ENCODE results near the gene PRR33.
"Not testable (repeated sequence)": the region's sequence is repeated elsewhere in the genome, so short reads cannot be mapped to it uniquely, and the experiment has no call there.

PRR33 gene

DNA sequence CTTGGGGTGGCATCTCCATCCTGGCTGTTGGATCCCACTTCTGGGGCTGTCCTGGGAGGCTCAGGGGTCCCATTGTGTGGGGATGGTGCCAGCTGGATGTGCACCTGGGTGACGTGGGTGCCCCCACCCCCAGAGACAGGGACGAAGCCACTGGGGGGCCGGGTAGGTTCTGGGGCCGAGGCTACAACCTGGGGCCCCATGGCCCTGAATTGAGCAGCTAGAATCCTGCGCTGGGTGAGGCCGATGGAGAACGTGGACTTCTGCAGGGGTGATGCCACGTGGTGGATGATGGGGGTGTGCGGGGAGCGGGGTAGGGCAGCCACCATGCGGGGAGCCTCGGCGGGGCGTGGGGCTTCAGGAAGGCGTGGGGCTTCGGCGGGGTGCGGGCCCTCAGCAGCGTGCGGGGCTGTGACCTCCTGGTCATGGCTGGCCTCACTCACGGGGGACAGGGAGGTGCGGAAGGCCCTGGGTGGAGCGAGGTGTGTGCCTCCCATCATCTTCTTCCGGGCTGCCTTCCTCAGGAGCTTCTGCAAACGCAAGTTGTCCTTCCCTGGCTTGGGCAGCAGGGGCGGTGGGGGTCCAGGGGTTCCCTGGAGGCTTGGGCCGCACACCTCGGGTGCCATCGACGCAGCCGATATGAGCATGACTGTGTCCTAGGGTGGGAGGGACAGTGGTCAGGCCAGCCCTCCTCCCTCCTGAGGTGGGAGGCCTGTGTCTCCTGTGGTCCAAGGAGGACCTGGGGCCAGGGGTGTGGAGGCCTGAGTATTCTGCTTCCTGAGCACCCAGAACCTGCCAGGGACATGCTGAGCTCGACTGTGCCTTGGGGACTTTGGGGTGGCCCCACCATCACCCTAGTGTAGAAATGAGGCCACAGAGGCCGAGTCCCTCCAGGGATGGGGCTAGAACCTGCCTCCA is 1.5 kb downstream of the PRR33 start:
- no peak for DNase-seq (ENCODE audit: low read depth in 4 of 4, low spot score in 1 of 4)

DNA sequence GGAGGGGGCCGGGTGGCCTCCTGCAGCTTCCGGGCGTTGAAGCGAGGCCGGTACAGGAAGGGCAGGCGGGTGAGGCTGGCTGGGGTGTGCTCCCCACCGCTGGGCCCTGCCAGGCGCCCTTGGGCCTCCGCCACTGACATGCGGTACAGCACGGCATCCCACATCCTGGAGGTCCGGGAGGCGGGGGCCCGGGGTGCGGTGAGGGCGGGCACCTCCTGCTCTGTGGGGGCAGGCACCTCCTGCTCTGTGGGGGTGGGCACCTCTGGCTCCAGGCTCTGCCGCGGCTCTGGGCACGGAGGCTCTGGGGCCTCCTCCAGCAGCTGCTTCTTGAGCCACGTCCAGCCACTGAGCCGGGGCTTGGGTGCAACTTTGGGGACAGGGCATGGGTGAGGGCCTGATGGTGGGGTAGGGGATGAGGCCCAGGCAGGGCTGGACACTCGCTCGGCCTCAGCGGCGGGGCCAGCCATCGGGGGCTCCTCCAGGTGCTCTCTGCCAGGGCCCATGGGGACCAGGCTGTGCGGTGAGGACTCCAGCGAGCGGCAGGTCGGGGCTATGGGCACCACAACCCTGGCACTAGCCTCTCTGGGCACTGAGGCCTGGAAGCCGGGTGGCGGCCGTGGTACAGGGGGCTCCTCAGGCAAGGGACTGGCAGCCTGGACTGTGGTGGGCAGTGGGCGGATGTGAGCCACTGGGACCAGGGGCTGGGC is 2.3 kb downstream of the PRR33 start:
- peak; percentile 18 to 67 (median 37) for DNase-seq (ENCODE audit: low read depth in 4 of 4, low spot score in 1 of 4)

DNA sequence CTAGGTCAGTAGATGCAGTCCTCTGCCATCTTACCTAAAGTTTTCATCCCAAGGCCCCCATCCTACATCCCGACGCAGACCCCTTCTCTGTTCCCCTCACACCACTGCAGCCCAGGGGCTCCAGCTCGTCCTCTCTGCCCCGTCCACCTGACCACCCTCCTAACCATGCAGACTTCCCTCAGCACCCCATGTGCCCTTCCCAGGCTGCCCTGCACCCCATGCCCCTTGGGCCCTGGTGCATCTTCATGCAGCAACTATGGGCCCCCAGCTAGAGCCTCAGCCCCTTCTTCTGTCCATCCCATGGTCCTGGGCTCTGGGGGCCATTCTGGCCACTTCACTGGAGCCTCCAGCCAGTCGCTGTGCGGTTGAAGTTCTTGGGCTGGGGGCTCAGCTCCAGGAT is 2.9 kb downstream of the PRR33 start:
- no peak for DNase-seq (ENCODE audit: low read depth in 4 of 4, low spot score in 1 of 4)

DNA sequence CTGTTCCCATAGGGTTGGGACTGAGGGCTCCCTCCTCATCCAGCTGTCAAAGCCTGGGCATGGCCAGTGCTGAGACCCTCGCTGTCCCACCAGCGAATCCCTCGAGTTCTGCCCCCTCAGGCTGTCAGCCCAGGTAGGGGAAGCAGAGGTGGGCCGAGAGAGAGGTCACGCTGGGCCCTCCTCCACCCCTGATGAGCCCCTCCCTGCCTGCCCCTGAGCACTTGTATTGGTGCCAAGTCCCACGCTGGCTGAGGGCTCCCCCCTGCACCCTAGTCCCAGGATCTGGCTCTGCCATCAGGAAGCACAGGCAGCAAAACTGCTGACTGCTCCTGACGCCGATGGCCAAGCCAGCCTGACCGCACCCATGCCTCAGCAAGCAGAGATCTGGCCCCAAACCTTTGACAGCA is 3.3 kb downstream of the PRR33 start:
- DNase-seq (ENCODE audit: low read depth in 4 of 4, low spot score in 1 of 4): no peak

DNA sequence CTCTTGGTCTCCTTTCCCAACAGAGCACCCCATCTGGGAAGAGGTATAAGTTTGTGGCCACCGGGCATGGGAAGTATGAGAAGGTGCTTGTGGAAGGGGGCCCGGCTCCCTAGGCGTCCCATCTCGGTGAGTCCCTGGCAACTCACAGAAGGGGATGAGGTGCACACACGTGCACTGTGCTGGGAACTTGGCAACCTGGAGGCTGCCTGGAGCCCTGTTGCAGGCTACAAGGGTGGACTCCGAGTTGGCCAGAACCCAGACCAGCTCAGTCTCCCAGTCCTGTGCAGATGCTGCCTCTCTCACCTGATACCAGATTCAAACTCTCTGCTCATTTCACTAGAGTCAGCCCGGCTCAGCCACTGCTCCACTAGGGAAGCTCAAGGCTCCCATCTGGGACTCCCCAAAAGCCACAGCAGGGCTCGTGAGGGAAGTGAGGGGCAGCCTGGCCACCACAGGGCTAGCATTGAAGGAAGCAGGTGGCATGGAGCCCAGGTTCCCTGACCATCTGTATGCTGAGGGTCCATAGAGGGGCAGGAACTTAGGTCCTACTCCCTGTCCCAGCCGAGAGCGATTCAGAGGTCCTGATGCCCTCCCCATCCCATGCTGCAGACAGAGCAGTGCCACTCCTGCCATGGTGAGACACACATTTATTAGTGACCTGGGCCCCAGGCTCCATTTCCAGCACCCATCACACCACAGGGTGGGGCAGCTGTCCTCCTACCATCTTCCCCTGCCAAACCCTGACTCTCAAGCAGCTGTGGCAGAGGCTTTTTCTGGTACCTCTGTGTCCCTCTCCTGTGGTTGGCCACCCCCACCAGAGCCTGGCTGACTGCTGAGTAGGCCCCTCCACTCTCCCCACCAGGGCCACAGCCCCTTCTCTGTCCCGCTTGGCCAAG is 4.0 kb downstream of the PRR33 start:
- DNase-seq (ENCODE audit: low read depth in 4 of 4, low spot score in 1 of 4): no peak

DNA sequence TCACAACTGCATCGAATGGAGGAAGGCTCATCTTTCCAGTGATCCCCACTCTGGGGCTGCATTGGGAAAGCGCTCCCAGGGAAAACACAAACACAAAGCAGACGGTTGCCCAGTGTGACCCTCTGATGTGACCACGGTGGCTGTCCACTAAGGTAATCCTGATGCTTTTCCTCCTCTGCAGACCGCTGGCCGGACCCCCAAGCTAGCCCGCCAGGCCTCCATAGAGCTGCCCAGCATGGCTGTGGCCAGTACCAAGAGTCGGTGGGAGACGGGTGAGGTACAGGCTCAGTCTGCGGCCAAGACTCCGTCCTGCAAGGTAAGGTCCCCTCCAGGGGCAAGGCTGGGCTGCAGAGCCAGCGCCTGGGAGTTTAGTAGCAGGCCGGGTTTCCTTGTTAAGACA is 5.1 kb downstream of the PRR33 start:
- not testable (repeated sequence) for DNase-seq (ENCODE audit: low read depth in 4 of 4, low spot score in 1 of 4)

DNA sequence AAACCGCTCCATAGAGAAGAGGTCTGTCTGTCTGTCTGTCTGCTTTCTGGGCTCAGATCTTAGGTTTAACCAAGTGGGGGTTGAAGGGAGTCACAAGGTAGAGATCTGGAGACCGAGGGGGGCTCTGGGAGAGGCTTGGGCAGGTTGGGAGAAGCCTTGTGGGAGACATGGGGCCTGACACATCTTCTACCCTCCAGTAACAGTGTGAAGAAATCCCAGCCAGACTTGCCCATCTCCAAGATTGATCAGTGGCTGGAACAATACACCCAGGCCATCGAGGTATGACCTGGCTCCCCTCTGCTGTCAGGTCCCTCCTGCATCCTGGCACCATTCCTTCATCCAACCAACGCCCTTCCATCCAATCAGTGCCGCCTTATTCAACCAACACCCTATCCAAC is 7.4 kb downstream of the PRR33 start:
- no peak for DNase-seq (ENCODE audit: low read depth in 4 of 4, low spot score in 1 of 4)

DNA sequence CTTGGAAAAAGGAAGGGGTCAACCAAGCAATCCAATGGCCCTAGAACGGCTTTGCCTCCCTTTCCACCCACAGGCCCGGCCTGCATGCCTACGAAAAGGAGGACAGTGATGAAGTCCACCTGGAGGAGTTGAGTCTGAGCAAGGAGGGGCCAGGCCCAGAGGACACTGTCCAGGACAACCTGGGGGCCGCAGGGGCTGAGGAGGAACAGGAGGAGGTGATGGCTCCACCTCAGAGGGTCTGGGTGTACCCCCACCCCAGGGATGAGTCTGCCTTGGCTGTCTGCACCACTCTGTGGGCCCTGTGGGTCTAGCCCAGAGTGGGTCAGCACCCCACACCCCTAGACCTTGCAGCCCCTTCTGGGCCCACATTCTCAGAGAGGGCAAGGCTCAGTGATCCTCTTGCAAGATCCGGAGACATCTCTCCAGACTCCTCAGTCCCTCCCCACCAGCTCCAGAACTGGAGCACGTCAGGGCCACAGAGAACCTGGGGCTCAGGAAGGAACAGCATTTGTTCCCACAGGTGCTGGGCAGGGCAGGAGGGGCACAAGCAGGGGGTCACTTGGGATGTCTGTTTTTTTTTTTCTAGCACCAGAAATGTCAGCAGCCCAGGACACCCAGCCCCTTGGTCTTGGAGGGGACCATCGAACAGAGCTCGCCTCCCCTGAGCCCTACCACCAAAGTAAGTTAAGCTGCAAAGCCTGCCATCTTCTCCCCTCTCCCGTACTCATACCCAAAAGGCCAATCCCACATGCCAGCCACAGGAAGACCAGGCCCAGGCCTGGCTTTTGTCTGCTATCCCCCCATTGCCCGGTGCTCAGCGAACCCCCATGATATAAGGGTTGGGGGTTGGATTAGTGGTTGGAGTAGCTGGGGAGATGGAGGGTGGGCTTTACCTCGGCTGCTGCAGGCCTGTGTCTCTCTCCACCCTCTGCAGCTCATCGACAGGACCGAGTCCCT is 8.1 kb downstream of the PRR33 start:
- no peak for DNase-seq (ENCODE audit: low read depth in 4 of 4, low spot score in 1 of 4)

DNA sequence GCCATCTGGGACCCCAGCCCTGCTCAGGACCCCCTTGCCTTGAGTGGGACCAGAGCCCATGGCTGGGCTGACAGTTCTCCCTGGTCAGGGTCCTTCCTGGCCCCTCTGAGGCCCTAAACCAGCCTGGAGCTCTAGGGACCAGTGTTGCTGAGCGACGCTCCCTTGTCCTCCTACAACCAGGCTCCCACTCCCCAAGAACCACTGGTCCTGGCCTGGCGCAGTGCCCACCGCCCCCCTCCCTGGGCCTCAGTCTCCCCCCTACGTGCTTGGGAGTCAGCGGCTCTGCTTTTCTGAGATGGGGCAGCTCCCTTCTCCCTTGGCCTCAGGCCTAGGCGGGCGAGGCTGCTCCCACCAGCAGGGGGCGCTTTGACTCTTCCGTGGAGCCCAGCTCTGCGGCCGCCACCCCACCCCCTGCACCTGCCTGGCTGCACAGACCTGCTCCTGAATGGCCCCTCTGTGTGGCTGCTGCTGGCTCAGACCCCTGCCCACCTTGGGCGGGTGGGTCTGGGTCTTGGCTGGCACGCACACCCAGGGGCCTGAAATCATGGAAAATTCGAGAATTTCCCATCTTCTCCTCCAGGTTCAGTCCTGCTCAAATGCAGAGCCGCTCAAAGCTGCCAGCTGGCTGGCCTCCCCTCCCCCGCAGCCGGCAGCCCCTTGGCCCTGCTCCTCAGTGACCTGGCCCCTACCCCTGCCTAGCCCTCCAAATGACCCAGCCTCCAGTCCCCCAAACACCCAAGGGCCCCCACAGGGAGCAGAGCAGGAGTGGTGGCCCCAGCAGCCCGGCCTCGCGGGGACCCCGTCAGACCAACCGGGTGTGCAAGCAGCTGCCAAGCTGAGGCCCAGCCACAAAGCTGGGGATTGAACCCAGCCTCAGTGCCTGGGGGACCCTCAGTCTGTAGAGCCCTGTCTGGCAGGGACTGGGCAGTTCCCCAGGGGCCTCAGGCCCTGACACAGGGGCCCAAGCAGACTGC is 9.1 kb downstream of the PRR33 start:
- DNase-seq (ENCODE audit: low read depth in 4 of 4, low spot score in 1 of 4): peak; percentile 73 to 80 (median 76)

DNA sequence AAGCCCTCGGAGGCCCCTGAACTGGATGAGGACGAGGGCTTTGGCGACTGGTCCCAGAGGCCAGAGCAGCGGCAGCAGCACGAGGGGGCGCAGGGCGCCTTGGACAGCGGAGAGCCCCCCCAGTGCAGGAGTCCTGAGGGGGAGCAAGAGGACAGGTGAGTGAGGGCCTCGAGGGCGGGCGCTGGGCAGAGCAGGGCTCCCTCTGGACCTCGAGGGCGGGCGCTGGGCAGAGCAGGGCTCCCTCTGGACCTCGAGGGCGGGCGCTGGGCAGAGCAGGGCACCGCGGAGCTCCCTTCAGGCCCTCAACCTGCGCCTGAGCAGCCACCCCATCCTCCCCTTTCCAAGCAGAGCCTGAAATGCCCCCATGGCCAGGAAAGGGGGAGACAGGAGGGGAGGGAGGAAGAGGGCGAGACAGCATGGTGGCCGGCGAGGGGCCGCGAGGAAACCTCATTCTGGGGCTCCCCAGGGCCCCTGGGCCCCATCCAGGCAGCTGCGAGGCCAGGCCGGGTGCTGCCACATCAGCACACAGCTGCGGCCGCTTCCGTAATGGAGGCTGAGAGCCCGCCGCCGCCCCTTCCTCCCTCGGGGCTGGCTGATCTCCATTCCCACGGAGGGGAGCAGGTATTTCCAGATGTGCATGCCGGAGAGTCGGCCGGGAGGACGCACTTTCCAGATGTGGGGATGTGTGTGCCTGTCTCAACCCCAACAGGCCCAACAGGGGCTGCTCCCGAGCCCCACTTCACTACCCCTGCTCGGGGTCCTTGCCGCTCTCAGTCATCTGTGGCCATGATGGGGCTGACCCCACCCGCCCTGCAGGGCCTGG is 10.0 kb downstream of the PRR33 start:
- no peak for DNase-seq (ENCODE audit: low read depth in 4 of 4, low spot score in 1 of 4)

DNA sequence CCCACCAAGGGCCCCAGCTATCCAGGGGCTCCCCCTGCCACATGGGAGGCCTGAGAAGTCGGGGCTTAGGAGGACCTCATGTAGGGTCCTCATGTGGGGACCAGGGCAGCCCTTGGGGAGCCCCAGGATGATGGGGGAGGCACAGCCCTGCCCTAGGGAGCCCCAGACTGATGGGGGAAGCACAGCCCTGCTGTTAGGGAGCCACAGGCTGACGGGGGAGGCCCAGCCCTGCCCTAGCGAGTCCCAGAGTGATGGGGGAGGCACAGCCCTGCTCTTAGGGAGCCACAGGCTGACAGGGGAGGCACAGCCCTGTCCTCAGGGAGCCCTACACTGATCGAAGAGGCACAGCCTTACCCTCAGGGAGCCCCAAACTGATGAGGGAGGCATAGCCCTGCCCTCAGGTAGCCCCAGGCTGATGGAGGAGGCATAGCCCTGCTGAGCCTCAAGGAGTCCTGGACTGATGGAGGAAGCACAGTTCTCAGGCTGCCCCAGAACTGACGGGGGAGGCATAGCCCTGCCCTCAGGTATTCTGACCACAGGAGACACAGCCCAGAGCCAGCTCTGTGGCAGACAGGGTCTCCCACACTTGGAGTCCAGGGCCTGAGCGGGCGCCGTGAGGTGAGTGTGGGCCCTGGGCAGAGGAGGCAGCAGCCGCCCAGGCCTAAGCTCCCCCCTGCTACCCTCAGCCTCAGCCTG is 10.8 kb downstream of the PRR33 start:
- DNase-seq (ENCODE audit: low read depth in 4 of 4, low spot score in 1 of 4): no peak

DNA sequence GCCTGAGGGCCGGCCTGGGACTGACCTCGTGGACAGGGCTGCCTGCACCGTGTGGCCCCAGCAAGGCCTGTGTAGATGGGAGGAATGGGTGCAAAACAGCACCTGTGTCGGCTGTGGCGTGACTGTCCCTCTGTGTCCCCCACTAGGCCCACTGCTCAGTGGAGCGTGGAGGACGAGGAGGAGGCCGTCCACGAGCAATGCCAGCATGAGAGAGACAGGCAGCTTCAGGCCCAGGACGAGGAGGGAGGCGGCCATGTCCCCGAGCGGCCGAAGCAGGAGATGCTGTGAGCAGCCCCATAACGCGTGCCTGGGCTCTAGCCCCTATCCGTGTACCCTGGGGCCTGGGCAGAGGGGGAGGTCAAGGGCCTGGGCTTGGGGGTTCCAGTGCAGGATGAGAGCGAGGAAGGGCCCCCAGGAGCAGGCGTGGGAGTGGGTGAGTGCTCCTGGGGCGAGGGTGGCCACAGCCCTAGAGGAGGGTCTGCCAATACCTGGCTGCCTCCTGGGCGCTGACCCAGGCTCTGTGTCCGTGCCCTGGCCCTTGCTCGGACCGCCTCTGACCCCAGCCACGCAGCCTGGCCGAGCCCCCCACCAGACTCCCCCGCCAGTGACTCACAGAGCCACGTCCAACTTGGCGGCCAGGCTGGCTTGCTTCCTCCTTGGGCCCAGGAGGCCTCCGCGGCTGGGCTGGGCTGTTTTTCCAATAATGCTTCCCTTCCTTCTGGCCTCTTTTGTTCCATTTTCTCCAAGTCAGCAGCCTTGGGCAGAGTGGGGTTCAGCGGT is 11.6 kb downstream of the PRR33 start:
- DNase-seq (ENCODE audit: low read depth in 4 of 4, low spot score in 1 of 4): no peak

DNA sequence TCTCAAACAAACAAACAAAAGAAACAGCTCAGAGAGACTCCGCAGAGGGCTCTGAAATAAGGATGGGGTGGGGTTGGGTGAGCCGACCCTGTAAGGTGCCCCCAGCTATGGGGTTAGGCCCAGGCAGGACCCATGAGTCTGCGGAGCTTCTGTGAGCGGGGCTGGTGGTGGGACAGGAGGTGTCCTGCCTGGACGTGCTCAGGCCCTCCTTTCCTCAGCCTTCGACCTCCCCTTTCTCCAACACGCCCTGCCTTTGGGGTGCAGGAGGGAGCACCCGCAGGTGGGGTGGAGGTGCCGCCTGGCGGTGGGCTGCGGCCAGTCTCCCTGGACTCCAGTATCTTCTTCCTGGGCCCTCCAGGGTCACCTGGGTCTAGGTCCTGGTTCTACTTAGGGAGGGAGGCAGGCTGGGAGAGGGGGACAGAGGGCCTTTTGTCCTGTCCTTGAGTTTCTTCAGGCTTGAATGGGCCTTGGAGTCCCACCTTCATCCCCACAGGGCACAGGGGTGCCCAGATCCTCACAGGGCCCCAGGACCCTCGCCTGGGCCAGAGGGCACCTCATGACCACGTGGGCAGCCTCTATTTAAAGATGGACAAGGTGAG is 12.3 kb downstream of the PRR33 start:
- DNase-seq (ENCODE audit: low read depth in 4 of 4, low spot score in 1 of 4): no peak

DNA sequence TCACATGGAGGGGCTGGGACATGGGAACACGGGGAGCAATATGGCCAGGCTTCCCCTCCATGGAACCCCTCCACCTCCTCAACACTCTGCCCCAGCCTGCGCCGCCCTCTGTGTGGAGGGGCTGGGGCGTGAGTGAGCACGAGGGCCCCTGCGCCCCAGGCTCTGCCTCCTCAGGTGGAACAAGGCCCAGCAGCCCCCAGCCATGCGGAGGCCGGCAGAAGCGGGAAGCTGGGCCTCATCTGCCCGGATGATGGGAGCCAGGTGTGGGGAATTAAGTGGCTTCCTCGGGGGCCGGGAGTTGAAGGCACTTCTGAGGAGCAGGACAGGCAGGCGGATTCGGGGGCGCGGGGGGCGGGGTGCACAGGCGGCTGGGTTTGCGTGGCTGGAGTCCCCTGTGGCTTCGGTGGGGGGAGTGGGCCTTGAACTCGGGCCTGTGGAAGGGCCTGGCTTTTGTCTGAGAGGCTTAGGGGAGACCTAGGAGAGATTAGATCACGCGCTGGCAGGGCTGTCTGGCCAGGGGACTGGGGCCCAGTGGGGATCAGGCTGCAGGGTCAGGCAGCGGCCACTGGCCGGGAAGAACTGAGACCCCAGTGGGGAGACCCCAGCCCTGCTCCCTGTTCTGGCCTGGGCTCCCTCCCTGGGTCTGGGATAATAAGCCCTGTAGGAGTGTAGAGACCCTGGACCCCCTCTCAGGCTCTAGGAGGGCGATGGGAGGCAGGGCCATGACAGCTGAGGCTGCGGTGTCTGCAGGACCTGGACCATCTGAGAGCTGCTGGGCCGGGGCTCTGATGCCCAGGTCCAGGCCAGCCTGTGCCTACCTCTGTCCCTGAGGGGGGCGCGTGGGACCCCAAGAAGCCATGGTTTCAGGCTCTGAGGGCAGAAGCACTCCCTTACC is 13.3 kb downstream of the PRR33 start:
- DNase-seq (ENCODE audit: low read depth in 4 of 4, low spot score in 1 of 4): no peak
